22Rv1 (cell line): Measurements from ENCODE around the gene CCDC183.

Experiments used
- H3K27ac ChIP-seq: fragments of 450-650 bp; 2 replicates; pipeline ENCODE4 v1.5.1; 2017
- CTCF ChIP-seq: fragments of 450-650 bp; IDR thresholded peaks from 2 replicates; pipeline ENCODE4 v1.5.1; 2017; ENCODE audit warnings: mild to moderate bottlenecking
- ZFX ChIP-seq: fragments of 450-650 bp; IDR thresholded peaks from 2 replicates; pipeline ENCODE4 v1.6.1; 2017; ENCODE audit warnings: antibody characterized with exemption, borderline replicate concordance

Gene CCDC183

DNA sequence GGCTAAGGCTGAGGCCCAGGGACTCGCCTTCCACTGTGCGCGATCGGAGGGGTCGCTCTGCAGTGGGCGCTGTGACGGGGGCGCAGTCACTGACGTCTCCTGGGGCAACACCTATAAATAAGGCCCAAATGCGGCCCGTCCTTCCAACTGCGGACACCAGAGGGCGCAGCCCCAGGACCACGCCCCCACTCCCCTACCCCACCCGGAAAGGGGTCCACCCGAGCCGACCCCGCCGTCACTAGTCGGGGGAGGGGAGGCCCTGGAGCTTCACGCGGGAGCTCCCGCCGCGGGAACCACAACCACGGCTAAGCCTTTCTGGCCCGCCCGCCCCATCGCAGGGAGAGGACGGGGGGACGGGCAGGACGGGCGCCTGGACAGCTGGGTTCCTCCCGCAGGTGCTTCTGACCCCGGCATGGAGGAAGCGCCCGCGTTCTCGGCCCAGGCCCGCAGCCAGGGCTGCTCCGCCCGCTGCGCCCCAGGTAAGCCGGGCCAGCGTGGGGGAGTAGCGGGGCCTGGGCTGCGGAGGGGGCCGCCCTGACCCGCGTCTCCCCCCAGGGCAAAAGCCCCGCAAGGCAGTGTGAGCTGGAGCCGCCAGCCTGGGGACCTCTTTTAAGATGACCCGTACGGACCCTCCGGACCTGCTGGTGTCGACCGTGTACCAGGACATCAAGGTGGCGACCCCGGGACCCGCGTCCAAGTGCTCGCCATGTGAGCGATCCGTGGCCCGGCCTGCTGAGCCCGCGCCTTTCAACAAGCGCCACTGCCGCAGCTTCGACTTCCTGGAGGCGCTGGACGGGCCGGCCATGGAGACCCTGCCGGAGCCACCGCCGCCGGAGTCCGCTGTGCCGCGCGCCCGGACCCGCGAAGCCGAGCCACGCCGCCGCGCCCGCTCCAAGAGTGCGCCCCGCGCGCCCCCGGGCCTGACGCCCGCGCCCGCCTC, 47.9 kb downstream of the CCDC183 start:
- TF ChIP-seq CTCF, result peak; percentile 68
- peak overlapping the region; percentile 90 for H3K27ac ChIP-seq

GRCh38 chr9:136844761-136845464, 48.8 kb downstream of the CCDC183 start:
- peak overlapping the region; percentile 99 for H3K27ac ChIP-seq
- TF ChIP-seq CTCF (no peak), ZFX (no peak)

- peak overlapping the region; percentile 99 for H3K27ac ChIP-seq
- no peak for TF ChIP-seq ZFX
- TF ChIP-seq CTCF, result no peak
Observed at GRCh38 chr9:136845465-136846260, 49.5 kb downstream of the CCDC183 start.

DNA sequence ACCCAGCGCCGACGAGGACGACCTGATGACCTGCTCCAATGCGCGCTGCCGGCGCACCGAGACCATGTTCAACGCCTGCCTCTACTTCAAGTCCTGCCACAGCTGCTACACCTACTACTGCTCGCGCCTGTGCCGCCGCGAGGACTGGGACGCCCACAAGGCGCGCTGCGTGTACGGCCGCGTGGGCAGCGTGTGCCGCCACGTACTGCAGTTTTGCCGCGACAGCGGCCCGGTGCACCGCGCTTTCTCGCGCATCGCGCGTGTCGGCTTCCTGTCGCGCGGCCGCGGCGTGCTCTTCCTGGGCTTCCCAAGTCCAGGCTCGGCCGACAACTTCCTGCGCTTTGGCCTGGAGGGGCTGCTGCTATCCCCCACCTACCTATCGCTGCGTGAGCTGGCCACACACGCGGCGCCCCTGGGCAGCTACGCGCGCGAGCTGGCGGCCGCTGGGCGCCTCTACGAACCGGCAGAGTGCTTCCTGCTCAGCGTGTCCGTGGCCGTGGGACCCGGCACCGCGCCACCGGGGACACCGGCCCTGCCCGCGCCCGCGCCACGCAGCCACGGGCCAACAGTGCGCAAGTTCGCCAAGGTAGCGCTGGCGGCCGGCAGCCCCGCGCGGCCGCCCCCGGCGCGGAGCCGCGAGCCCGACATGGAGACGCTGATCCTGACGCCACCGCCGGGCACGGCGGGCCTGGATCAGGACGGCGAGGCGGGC, 50.4 kb downstream of the CCDC183 start:
- H3K27ac ChIP-seq, result peak overlapping the region; percentile 99
- no peak for TF ChIP-seq CTCF
- TF ChIP-seq ZFX, result no peak

GRCh38 chr9:136847088-136847825, 51.1 kb downstream of the CCDC183 start:
- H3K27ac ChIP-seq, result peak overlapping the region; percentile 99
- TF ChIP-seq ZFX, result no peak
- TF ChIP-seq CTCF, result no peak

- peak overlapping the region; percentile 99 for H3K27ac ChIP-seq
- TF ChIP-seq CTCF, result no peak
- TF ChIP-seq ZFX, result no peak
Observed at GRCh38 chr9:136847826-136848392, 51.8 kb downstream of the CCDC183 start.
